ENCODE data around the gene TIMM29.

TIMM29 gene

DNA sequence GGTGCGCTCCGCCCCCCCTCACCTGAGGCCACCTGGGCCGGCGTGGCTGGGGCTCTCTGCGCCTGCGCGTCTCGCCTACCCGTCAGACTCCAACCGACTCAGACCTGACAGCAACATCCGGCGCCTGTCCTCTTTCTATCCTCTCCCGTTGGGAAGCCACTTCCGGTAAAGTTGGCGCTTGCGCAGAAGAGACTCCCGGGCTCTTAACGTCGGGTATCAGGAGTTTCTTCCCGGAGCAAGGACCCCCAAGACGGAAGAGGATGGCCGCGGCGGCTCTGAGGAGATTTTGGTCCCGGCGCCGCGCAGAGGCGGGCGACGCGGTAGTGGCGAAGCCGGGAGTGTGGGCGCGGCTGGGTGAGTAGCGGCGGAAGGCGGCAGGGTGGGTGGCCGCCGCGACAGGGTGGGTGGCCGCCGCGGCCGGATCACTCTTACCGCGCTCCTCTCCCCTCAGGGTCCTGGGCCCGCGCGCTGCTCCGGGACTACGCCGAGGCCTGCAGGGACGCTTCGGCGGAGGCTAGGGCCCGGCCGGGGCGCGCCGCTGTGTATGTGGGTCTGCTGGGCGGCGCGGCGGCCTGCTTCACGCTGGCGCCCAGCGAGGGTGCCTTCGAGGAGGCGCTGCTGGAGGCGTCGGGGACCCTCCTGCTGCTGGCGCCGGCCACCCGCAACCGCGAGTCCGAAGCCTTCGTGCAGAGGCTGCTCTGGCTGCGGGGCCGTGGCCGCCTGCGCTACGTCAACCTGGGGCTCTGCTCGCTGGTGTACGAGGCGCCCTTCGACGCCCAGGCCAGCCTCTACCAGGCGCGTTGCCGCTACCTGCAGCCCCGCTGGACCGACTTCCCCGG is at the start of gene TIMM29, which contains the start of gene YIPF2:
TSS of gene TIMM29 (plus strand) at position 249 of the 839 bp plus-strand sequence. CDS start at position 261, 12 bp downstream.
TSS of gene YIPF2 (minus strand) at position 77 of the 839 bp plus-strand sequence. CDS start 229 bp downstream, outside the sequence.
- peak; percentile 84 for DNase-seq (ENCODE audit: low read depth)

- no peak for DNase-seq (ENCODE audit: low read depth)
These were observed 47.1 kb upstream of the TIMM29 start for GRCh38 chr19:10881403-10882107.

DNA sequence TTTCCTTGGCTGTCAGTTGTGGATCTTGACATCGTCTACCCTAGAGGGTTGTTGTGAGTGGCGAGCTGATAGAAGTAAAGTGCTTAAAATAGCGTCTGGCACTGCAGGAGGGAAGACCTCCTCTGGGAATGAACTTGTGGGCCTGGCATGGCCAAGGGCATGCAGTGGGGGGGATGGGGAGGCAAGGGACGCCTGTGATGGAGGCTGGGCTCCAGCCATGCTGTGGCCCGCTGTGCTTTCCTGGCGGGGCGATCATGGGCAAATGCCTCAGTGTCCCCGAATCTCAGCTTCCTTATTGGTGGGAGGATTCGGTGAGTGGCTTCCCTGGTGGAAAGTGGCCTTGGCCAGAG is 46.5 kb upstream of the TIMM29 start:
- DNase-seq (ENCODE audit: low read depth), result no peak

- DNase-seq (ENCODE audit: low read depth), result no peak
These were observed 44.3 kb upstream of the TIMM29 start for GRCh38 chr19:10884274-10884673.

DNA sequence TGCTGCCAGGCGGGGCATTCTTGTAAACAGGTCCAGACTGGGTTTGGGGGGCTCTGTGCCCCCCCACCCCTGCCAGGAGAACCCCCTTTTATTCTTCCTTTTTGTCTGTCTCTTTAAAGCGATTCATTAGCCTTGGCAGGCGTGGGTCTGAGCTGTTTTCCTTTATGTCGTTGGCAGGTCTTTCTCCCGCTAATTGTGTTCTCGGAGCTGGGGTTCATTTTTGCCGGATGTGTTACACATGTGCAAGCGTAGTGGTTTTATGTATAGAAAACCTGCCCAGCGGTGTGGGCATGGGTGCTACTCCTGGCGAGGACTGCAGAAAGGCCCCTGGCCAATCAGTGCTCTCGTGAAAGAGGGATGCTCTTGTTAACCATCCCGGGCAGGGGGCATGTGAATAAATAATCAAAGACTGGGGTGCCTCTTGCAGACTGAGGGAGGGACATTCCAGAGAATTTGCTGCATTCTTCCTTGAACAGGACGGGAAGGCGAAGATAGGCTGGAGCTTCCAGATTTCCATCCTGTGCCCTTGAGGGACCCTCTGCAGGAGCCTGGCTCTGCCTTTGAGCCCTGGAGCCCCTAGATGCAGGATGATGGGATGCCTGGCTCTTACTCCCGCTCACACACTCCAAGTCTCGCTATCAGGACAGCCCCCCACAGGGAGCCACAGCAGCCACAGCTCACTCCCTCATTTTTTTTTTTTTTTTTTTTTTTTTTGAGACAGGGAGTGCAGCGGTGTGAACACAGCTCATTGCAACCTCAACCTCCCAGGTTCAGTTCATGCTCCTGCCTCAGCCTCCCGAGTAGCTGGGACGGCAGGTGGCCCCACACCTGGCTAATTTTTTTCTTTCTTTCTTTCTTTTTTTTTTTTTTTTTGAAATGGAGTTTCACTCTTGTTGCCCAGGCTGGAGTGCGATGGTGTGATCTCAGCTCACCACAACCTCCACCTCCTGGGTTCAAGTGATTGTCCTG is 43.1 kb upstream of the TIMM29 start:
- no peak for DNase-seq (ENCODE audit: low read depth)

- DNase-seq (ENCODE audit: low read depth), result no peak
These were observed 40.8 kb upstream of the TIMM29 start for GRCh38 chr19:10887616-10888367.

DNA sequence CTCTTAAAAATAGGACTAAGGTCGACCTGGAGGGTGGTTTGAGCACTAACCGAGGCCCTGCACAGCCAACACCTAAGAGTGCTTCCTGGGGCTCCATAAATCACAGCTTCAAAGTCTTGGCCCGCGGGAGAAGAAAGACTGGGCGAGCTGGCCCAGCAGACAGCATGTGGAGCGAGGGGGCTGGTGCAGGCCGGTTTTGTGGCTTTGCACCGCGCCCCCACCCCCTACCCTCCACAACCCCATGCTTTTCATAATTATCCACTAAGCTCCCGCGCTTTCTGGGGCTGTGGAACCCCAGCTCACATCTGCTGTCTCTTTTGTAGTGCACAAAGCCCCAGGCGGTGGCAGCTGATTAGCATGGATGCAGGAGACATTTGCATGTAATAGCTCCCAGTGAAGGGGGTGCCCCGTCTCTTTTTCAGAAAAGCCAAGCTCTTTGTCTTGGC is 40.2 kb upstream of the TIMM29 start:
- no peak for DNase-seq (ENCODE audit: low read depth)

DNA sequence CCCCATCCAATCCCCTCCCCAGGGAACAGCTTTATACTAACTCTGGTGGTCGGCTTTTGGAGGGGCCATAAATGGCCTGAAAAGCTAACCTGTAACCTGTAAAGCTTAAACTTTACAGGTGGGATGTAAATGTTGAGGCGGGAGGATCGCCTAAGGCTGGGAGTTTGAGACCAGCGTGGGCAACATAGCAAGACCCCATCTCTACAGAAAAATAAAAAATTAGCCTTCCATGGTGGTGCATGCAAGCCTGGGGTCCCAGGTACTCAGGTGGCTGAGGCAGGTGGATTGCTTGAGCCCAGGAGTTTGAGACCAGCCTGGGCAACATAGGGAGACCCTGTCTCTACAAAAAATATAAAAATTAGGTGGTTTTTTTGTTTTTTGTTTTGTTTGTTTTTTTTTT is 38.7 kb upstream of the TIMM29 start:
- no peak for DNase-seq (ENCODE audit: low read depth)

DNA sequence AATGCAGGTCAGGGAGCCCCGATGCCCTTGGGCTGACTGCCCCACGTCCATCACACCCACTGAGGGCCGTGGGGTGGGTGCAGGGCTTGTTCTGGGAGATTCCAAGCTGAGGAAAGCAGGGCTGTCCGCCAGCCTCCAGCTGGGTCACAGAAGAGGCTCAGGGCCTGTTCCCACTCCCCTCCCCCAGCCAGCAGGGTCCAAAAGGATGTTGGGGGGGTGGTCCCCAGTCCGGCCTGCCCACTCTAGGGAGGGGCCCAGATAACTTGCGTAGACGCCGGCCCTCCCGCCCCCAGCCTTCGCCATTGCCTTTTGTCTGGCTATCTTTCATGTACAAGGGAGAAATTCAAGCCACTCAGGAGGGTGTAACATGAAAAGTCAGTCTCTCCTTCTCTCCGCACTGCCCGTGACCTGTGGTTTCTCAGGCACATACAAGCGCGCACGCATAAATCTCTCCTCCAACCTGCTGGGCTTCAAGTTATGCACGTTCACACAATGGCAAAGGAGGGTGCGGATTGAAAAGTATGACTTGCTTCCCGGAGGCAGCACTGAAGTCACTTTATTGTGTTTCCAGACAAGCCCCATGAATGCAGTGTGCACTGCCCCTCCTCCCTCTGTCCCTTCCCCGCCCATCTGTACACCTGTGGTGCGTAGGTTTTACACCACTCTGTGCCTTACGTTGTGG is 37.1 kb upstream of the TIMM29 start:
- no peak for DNase-seq (ENCODE audit: low read depth)

DNA sequence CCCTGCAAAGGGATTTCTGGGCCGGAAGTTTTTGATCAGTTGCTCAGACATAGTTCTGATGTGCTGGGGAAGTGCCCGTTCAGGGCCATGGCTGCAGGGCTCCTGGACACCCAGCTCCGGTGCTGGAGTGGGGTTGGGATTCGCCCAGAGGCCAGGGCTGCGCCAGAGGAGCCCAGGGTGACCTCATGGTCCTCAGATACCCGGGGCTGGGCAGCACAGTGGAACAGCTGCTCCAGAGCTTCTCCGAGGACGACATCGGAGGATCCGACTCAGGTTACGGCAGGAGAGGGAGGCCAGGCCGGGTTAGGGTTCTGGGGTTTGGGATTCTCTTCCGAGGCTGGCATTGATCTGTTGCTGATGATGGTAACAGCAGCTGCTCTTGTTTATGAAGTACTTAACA is 36.4 kb upstream of the TIMM29 start:
- DNase-seq (ENCODE audit: low read depth), result no peak

- DNase-seq (ENCODE audit: low read depth), result no peak
These were observed 33.7 kb upstream of the TIMM29 start for GRCh38 chr19:10894911-10895213.

DNA sequence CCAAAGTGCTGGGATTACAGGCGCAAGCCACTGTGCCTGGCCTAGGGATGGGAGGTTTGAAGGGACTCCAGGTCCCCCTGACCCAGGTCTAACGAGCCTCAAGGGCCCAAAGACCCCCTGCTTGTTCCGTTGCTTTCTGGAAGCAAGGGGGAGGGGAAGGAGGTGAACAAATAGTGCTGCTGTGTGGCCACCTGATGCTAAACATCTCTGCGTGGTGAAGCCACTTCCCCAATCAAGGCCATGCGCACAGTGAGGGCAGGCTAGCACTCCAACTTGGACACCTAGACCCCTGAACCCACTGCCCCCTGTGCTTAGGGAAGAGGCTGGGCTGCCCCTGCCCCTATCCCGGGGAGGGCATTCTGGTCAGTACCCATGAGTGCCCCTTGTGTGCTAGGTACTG is 33.2 kb upstream of the TIMM29 start:
- DNase-seq (ENCODE audit: low read depth), result no peak

DNA sequence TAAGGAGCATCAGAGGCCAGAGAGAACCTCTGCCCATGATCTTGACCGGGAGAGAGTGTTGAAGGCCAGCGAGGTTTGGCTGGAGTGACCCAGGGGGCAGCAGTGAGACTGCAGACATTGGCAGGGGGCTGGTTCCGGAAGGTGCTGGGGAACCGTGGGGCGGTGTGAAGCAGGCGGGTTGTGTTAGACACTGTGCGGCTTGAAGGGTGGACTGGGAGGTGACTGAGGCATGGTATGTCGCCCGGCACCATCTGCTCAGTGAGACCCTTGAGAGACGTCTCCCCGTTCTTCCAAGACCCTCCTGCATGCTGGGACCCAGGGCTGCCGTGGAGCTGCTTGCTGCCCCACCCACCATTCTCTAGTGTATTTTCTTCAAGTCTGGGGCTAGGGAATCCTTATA is 32.7 kb upstream of the TIMM29 start:
- no peak for DNase-seq (ENCODE audit: low read depth)

DNA sequence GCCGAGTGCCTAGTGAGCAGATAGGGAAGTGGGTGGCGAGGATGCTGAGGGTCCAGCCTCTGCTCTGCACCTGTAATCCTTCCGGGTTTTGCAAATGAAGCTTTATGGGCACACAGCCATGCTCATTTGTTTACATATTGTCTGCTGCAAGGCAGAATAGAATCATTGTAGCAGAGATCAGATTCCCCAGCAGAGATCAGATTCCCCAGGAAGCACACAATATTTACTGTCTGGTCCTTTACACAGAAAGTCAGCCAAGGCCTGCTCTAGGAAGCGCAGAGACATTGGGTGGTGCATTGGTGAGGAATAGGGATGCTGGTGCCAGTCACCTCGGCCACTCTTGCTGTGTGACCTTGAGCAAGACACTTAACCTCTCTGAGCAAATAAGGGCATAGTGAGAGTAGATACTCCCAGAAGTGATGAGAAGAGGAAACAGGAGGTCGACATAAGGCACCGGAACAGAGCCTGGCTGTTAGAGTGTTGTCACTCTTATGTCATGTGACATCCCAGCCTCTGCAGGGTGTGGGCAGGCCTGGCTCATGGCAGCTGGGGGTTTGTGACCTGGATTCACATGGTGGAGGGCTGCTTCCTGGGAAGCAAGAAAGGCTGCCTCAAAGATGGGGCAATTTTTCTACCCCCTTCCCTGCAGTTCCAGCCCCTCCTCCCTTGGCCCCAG is 31.6 kb upstream of the TIMM29 start:
- DNase-seq (ENCODE audit: low read depth), result no peak

DNA sequence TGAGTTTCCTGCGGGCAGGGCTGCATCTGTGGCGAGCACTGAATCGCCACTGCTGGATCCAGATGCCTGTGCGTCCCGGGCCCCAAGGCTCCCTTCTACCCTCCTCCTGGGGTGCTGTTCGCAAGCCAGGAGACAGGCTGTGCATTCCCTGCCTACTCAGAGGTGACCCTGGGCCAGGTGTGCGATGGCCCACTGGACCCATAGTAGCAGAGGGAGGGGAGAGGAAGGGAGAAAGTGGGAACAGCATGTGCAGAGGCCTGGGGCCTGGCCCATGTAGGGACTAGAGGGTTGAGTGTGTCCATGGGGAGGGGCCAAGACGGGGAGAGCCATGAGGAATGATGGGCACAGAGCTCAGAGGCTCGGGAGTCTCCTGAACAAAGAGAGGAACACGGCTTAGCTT is 30.0 kb upstream of the TIMM29 start:
- DNase-seq (ENCODE audit: low read depth), result no peak

- DNase-seq (ENCODE audit: low read depth), result no peak
These were observed 29.4 kb upstream of the TIMM29 start for GRCh38 chr19:10899151-10899653.

- DNase-seq (ENCODE audit: low read depth), result no peak
These were observed 20.7 kb upstream of the TIMM29 start for GRCh38 chr19:10907925-10908324.

DNA sequence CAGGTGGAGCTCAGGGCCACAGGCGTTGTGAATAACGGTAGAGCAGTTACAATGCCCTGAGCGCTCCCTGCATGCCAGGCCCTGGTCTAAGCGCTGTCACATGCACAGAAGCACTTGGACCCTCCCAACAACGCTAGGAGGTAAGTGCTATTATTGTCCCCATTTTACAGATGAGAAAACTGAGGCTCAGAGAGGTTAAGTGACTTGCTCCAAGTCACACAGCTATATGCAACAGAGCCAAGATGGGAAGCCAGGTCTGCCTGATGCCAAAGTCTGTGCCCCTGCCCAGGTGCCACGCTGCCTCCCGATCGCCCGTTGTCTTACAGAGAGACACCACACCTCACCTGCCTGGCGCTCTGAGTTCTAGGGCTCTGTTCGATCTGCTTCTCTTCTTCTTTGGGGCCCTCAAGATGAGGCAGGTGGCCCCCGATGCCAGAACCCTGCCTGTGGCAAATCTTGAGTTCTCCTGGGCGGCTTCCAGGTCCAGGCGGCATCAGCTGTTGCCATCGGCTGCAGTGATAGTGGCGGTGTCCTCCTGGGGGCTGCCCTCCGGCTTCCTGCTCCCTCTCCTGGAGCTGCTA is 20.1 kb upstream of the TIMM29 start:
- DNase-seq (ENCODE audit: low read depth), result no peak

DNA sequence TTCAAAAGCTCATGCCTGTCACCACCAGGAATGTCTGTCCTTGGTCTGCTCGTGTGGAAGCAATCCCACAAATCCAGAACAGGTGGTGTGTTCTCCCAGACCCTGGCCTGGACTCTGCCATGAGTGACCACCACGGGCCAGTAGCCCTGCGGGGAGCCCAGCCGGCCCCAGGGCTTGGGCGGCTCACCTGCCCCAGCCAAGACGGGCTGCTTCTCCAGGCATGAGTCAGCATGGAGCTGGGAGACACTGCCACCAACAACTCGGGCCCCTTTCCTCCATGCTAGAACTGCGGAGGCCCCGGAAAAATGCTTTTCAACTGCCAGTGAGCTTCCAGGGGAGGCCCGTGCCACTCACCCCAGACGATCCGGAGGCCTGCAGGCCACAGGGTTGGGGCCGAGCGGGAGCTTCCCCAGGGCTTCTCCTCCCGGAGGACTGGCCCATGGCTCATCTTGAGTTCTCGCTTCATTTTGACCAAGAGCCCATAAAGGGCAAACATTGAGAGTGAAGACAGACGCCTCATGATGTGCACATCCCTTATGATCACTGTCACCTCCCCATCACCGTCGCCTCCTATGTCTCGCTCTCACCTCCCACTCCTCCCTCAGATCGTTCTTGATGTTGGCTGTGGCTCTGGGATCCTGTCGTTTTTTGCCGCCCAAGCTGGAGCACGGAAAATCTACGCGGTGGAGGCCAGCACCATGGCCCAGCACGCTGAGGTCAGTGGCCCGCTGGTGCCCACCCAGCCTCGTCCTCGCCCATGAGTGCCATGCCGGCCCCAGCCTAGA is 16.8 kb upstream of the TIMM29 start:
- no peak for DNase-seq (ENCODE audit: low read depth)

Data from stimulated activated CD8-positive, alpha-beta memory T cell treated with anti-CD3 and anti-CD28 coated beads, Interleukin-12 subunit alpha, Interleukin-12 subunit beta, amount 100 ng/mL, for 4 hours (primary cell).